GM12878 (cell line): ENCODE measurements around the gene CD200R1. TPM values are rescaled to one million over a fixed set of nuclear protein-coding genes. Genes with fewer than 3 reads are reported as not detected.

Experiments
- ATAC-seq: fragments of 200-7000 bp; cut with Tn5 transposase; 3 replicates; pipeline ENCODE4 v1.9.1; 2020; ENCODE audit warnings: mild to moderate bottlenecking, moderate library complexity
- BruUV-seq: library from RNA; stranded (reverse); fragments of 400-500 nt; replicated peaks from 2 replicates; lab custom pipeline; 2021; lab: Mats Ljungman, UMichigan
- CTCF ChIA-PET: fragments of 300-600 bp; sonication (Branson Sonifier 250); formaldehyde crosslinking; extraction: SDS; loops from one replicate; lab custom pipeline; 2021; ENCODE audit warnings: inconsistent platforms; lab: Yijun Ruan, JAX
- POLR2A ChIA-PET: fragments of 350-600 bp; formaldehyde crosslinking; extraction: SDS; loops from one replicate; lab custom pipeline; 2021; ENCODE audit warnings: inconsistent platforms; lab: Charles Lee
- RAD21 ChIA-PET: fragments of 300-600 bp; sonication (Branson Sonifier 250); formaldehyde crosslinking; loops from one replicate; lab custom pipeline; 2023; ENCODE audit warnings: antibody characterized with exemption; ENCODE audit not compliant: unreplicated experiment; lab: Charles Lee
- SMC1A ChIA-PET: fragments of 300-600 bp; sonication (Branson Sonifier 250); formaldehyde crosslinking; loops from one replicate; lab custom pipeline; 2023; ENCODE audit not compliant: unreplicated experiment, uncharacterized antibody; lab: Charles Lee
- DNase-seq: peaks from one replicate; pipeline ENCODE4 v3.0.0-alpha.2; 2011; ENCODE audit warnings: low read depth, low spot score
- FAIRE-seq: peaks from 3 replicates; lab custom pipeline; 2011; peaks lifted over from hg19 to GRCh38; lab: Jason Lieb, UNC
- H2AFZ ChIP-seq: 2 replicates; pipeline ENCODE4 v1.6.0; 2011; ENCODE audit warnings: low read depth, low read length, control low read depth; ENCODE audit not compliant: control insufficient read depth
- H3K27ac ChIP-seq: 2 replicates; pipeline ENCODE4 v1.5.1; 2011; ENCODE audit warnings: control low read depth; ENCODE audit not compliant: control insufficient read depth, insufficient read depth
- H3K27me3 ChIP-seq, 2 experiments: replicated peaks in 1 of 2; 2 replicates each; pipeline versions ENCODE4 v1.6.0 to v1.6.1; 2011; ENCODE audit warnings: low read length in 1 of 2; ENCODE audit not compliant: control insufficient read depth in 2 of 2, insufficient read depth in 2 of 2
- H3K36me3 ChIP-seq, 2 experiments: 2 replicates each; pipeline ENCODE4 v1.5.1; 2011; ENCODE audit warnings: low read length in 1 of 2; ENCODE audit not compliant: control insufficient read depth in 2 of 2, insufficient read depth in 2 of 2
- H3K4me1 ChIP-seq: 2 replicates; pipeline ENCODE4 v1.6.1; 2011; ENCODE audit warnings: mild to moderate bottlenecking, low read length, moderate library complexity, mixed read lengths; ENCODE audit not compliant: control insufficient read depth, insufficient read depth
- H3K4me2 ChIP-seq: 2 replicates; pipeline ENCODE4 v1.6.0; 2011; ENCODE audit warnings: control low read depth; ENCODE audit not compliant: control insufficient read depth, insufficient read depth
- H3K4me3 ChIP-seq: fragments of 200-600 bp; sonication (generic); 2 replicates; pipeline ENCODE4 v1.5.1; 2016
- H3K79me2 ChIP-seq: 2 replicates; pipeline ENCODE4 v1.6.0; 2011; ENCODE audit warnings: low read length; ENCODE audit not compliant: control insufficient read depth, insufficient read depth
- H3K9ac ChIP-seq: 2 replicates; pipeline ENCODE4 v1.8.0; 2011; ENCODE audit warnings: low read length, control low read depth, mixed read lengths; ENCODE audit not compliant: control insufficient read depth, insufficient read depth
- H3K9me3 ChIP-seq: replicated peaks from 3 replicates; pipeline ENCODE4 v1.5.1; 2011; ENCODE audit warnings: mild to moderate bottlenecking, low read length; ENCODE audit not compliant: control insufficient read depth, insufficient read depth
- H4K20me1 ChIP-seq: 2 replicates; pipeline ENCODE4 v1.6.0; 2011; ENCODE audit not compliant: control insufficient read depth, insufficient read depth
- EGR1 ChIP-seq, 2 experiments: IDR thresholded peaks; 1 replicate in 1 of 2; 2 replicates in 1 of 2; pipeline ENCODE4 v1.6.1; 2011 to 2012; ENCODE audit warnings: low read depth in 2 of 2, low read length in 2 of 2, borderline replicate concordance in 1 of 2, mild to moderate bottlenecking in 1 of 2, moderate library complexity in 1 of 2
- GATAD2B ChIP-seq: fragments of 450-650 bp; conservative IDR thresholded peaks from 2 replicates; pipeline ENCODE4 v1.6.1; 2017; ENCODE audit warnings: low read depth, mild to moderate bottlenecking, moderate library complexity
- POLR2AphosphoS2 ChIP-seq: IDR thresholded peaks from 2 replicates; pipeline ENCODE4 v1.6.1; 2011; ENCODE audit warnings: low read depth, mild to moderate bottlenecking, low read length, improper control_type of control experiment, moderate library complexity
- RB1 ChIP-seq: fragments of 450-650 bp; formaldehyde crosslinking; IDR thresholded peaks from 2 replicates; pipeline ENCODE4 v1.6.1; 2017; ENCODE audit warnings: mild to moderate bottlenecking, borderline replicate concordance
- SMAD5 ChIP-seq: IDR thresholded peaks from 2 replicates; pipeline ENCODE4 v1.6.1; 2016; ENCODE audit warnings: antibody characterized with exemption, low read depth
- SUPT20H ChIP-seq: IDR thresholded peaks from 2 replicates; pipeline ENCODE4 v1.6.1; 2011; ENCODE audit warnings: low read depth, mild to moderate bottlenecking, low read length, moderate library complexity, borderline replicate concordance; ENCODE audit not compliant: control insufficient read depth
- WGBS: methylation state at CpG from one replicate; pipeline ENCODE4 v1.1.6; 2016; ENCODE audit warnings: low lambda C conversion rate; ENCODE audit not compliant: insufficient replicate concordance, insufficient coverage; ENCODE audit errors: missing lambda C conversion rate; 5-methylcytosine and 5-hydroxymethylcytosine counted together
- in situ Hi-C: fragments of 300-500 bp; cut with MboI; formaldehyde crosslinking; loops from 9 replicates; pipeline ENCODE4 v1.14.3; 2018; ENCODE audit warnings: mixed read lengths
- intact Hi-C: fragments of 100-400 bp; cut with micrococcal nuclease; formaldehyde crosslinking; loops from one replicate; pipeline ENCODE4 v1.14.2; 2022; ENCODE audit not compliant: unreplicated experiment
- polyA plus RNA-seq, 11 experiments: library from polyadenylated mRNA; depleted of rRNA in 4 of 11; unstranded in 6 of 11; stranded (reverse) in 5 of 11; fragments of >200 nt; fragmentation: Nextera tagmentation in 4 of 11; fragmentation: Illumina TruSeq in 1 of 11; extraction: Ambion mirVana in 4 of 11; extraction: Trizol in 1 of 11; gene quantifications; 1 replicate in 1 of 11; 2 replicates in 10 of 11; pipeline versions ENCODE4 v1.2.1 to v1.2.3, GENCODE V29; 2011 to 2016; ENCODE audit warnings: inconsistent platforms in 2 of 11, missing spikeins in 2 of 11, low read depth in 1 of 11
- total RNA-seq, 4 experiments: library from RNA; depleted of rRNA in 3 of 4; stranded (reverse); fragments of >200 nt in 3 of 4; fragmentation: Illumina TruSeq in 1 of 4; extraction: Trizol in 1 of 4; gene quantifications; 2 replicates each; pipeline versions ENCODE4 v1.2.1 to v1.2.3, GENCODE V29; 2013 to 2021

Gene CD200R1
- total and polyA plus RNA-seq, 10 of the 15 experiments (the other 5 are each of a cell fraction or from before 2014, with no cell fraction given), result 0.15 to 1.1 (median 0.88) TPM

DNA sequence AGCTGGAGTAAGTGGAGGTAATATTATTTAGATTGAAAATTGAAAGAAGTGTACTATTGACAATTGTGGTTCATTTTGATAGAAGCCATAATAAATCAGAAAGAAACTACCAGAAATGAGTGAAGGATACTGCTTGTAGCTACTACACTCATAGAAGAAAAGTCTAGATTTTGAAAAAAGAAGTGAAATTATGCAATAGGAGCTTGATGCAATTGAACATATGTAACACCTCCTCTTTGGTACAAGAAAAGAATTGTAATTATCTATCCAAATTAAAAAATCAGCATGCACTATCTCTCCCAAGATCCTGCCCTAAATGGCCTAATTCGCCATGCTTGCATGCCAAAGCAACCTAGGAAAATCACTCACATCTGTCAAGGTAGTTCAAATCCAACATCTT, 77.1 kb downstream of the CD200R1 start:
- Histone ChIP-seq H2AFZ (no peak overlapping the region), H3K4me2 (no peak overlapping the region), H3K4me3 (no peak overlapping the region), H3K9me3 (no peaks in the 10 kb centered on the region; the same call in 1 of the 3 replicates), H3K27ac (no peak overlapping the region), H4K20me1 (no peaks in the 10 kb centered on the region), H3K4me1 (no peaks in the 10 kb centered on the region), H3K9ac (no peak overlapping the region), H3K36me3 (no peaks in the 10 kb centered on the region), H3K27me3 (no peaks in the 10 kb centered on the region), H3K79me2 (no peaks in the 10 kb centered on the region)
- ATAC-seq (no peak), FAIRE-seq (no peak), DNase-seq (no peak)
- RAD21 ChIA-PET, result interaction anchor here (1.0 kb wide), 1 partner anchor 39 kb away, joined by 3 read pairs; no protein-coding TSS in a partner anchor
- SMC1A ChIA-PET, result interaction anchor here (0.7 to 3.2 kb wide), 5 partner anchors 9 to 73 kb away, joined by 3 to 14 read pairs (median 5); no protein-coding TSS in a partner anchor
- no peak for TF ChIP-seq SMAD5
- no peak for TF ChIP-seq EGR1 (IDR thresholded peaks at IDR 0.05; ENCODE audit: borderline replicate concordance in 1 of 2, low read depth in 2 of 2, low read length in 2 of 2)
- no peak for TF ChIP-seq RB1
- POLR2A ChIA-PET, result no interaction called here
- intact Hi-C loops (no loop called here), in situ Hi-C loops (no loop called here)
- CTCF ChIA-PET, result interaction anchor here (0.6 to 1.8 kb wide), 3 partner anchors 36 to 99 kb away, joined by 3 to 4 read pairs (median 3); no protein-coding TSS in a partner anchor
- no TSS peak for BruUV-seq
- WGBS, result 44% methylated on average over 1 of the region's 1 CpG

DNA sequence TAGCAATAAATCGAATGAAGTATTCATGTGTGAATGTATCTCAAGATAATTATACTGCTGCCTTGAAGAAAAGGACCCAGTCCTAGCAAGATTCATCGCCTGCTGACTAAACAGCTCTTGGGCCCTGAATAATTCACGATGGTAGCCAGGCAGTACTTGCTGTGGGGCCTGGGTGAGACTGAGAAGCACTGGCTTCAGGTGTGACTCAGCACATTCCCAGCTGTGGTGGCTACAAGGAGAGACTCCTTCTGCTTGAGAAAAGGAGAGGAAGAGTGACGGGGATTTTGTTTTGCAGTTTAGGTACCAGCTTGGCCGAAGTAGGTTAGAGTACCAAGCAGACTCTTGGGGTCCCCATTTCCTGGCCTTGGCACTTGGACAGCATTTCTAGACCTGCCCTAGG, 80.6 kb downstream of the CD200R1 start:
- TF ChIP-seq POLR2AphosphoS2 (no peak), GATAD2B (no peak), SUPT20H (no peak)
- TF ChIP-seq, all 136 proteins: peak for 0
- DNase-seq, result no peak
- POLR2A ChIA-PET, result no interaction called here
- no peaks in the 10 kb centered on the region for H4K20me1 ChIP-seq
- no peaks in the 10 kb centered on the region for H3K4me1 ChIP-seq
- 89% methylated on average over 5 of the region's 5 CpGs for whole genome bisulfite sequencing
- H3K79me2 ChIP-seq, result no peaks in the 10 kb centered on the region
- ATAC-seq, result no peak
- H3K27me3 ChIP-seq, result no peaks in the 10 kb centered on the region
- no peak overlapping the region for H3K4me3 ChIP-seq
- no peaks in the 10 kb centered on the region for H3K36me3 ChIP-seq
- H3K9ac ChIP-seq, result no peak overlapping the region
- FAIRE-seq, result no peak
- in situ Hi-C loops, result no loop called here
- RAD21 ChIA-PET, result no interaction called here
- no TSS peak for BruUV-seq
- no peaks in the 10 kb centered on the region for H3K9me3 ChIP-seq
- CTCF ChIA-PET, result no interaction called here
- H2AFZ ChIP-seq, result no peak overlapping the region
- intact Hi-C loops, result no loop called here
- SMC1A ChIA-PET, result interaction anchor here (0.6 to 1.6 kb wide), 6 partner anchors 8 to 65 kb away, joined by 3 to 9 read pairs (median 3); no protein-coding TSS in a partner anchor
- H3K27ac ChIP-seq, result no peak overlapping the region
- H3K4me2 ChIP-seq, result no peak overlapping the region
